GM10266 (cell line): ENCODE results near the gene IL1RAPL1.

Experiments
- DNase-seq: peaks from one replicate; pipeline ENCODE4 v3.0.0; 2012; ENCODE audit errors: extremely low spot score
- CTCF ChIP-seq: IDR thresholded peaks from 2 replicates; pipeline ENCODE4 v1.5.1; 2012; ENCODE audit warnings: mild to moderate bottlenecking, low read depth; ENCODE audit not compliant: control insufficient read depth, insufficient read depth; ENCODE audit errors: missing control alignments

IL1RAPL1 gene

GRCh38 chrX:29867971-29868370 lies 1280.7 kb downstream of the IL1RAPL1 start:
- no peak for TF ChIP-seq CTCF
- DNase-seq = no peak

DNA sequence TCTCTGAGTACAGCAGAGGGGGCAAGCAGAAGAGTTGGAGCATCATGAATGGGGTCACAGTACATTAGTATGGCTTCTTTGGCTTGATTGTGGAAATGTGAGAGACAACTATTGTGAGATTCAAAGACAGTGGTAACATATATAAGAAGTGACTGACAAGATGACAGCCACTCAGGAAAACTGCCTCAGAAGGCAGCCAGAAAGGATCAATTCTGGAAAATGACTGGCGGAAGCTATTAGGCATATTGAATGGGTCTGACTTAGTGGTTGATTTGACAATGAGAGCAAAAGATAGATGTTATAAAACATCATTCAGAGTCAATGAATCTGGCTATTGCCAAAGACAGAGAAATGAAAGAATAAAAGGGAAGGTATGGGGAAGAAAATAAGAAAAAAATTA lies 1282.6 kb downstream of the IL1RAPL1 start:
- TF ChIP-seq CTCF = no peak
- no peak for DNase-seq

DNA sequence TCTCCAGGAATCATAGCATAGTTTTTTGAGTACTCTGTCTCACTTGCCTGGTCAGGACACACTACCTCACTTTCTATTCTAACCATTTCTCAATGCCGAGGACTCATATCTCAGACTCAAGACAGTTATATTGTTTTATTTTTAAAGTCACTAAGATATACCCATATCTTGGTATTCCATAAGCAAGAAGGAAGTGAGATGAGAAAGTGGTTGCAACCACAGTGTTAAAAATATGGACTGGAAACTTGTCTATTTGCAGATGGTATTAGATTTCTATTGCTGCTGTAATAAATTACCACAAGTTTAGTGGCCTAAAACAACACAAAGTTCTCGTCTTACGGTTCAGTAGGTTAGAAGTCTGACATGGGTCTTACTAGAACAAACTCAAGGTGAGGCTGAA lies 1283.4 kb downstream of the IL1RAPL1 start:
- DNase-seq = no peak
- no peak for TF ChIP-seq CTCF

DNA sequence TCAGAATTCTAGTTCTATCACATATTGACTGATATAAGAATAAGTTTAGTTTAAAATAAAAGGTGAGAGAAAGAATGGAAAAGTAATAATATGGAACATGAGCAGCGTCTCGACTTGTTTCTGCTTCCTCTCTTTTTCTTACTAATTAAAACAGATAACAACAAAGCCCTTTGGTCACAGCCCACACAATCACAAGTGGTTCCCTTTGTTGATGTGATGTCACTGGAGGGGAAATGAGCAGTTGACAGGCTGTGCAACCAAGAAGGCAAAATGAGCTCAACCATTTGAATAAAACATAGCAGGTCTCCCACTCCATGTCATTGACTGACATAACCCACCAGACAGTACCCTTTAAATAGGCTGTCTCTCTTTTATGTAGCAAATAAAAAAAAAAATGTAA lies 1285.6 kb downstream of the IL1RAPL1 start:
- DNase-seq = no peak
- TF ChIP-seq CTCF = no peak

DNA sequence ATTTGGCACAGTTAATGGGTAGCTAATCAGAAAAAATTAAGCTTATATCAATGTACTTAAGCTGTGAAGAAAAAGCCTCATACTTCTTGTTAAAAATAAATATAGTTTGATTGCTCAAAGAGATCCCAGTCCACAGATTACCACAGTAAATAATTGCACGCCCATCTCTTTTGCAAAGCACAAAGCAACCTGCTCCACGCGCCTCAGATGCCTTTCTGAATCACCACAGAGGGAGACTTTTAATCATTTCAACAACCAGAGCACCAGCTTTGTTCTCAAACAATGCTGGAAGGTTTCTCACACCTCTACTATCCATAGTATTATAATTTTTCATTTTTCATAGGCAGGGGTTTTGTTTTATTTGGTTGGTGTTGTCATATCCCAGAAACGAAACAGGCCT lies 1289.5 kb downstream of the IL1RAPL1 start:
- no peak for TF ChIP-seq CTCF
- no peak for DNase-seq

- no peak for DNase-seq
- TF ChIP-seq CTCF = no peak
Measured at GRCh38 chrX:29880977-29881376, 1293.7 kb downstream of the IL1RAPL1 start.

DNA sequence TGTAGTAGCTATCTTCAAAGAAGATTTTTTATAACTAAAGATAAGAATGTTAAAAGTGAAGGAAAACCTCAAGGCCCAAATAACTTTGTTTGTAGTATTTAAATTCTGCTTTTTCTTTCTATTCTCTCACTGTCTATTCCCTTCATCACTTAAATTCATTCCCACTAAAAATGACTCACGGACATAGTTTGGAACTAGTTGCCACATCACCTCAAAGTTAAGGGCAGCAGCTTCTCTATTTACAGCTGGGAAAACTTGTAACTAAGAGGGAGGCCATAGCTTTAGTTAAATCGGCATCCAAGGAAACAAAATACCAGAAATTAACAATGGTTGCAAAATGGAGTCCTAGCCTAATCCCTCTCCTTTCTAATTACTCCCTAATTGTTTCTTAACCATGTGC lies 1302.8 kb downstream of the IL1RAPL1 start:
- TF ChIP-seq CTCF = no peak
- DNase-seq = no peak
